ENCODE measurements around the gene PLEKHA5.

The PLEKHA5 gene

GRCh38 chr12:19200261-19200660, 70.7 kb downstream of the PLEKHA5 start:
- DNase-seq (ENCODE audit: extremely low read depth in 1 of 2, low read depth in 1 of 2), result no peak

- no peak for DNase-seq (ENCODE audit: extremely low read depth in 1 of 2, low read depth in 1 of 2)
These were observed 72.1 kb downstream of the PLEKHA5 start for GRCh38 chr12:19201661-19202060.

- no peak for DNase-seq (ENCODE audit: extremely low read depth in 1 of 2, low read depth in 1 of 2)
These were observed 73.5 kb downstream of the PLEKHA5 start for GRCh38 chr12:19203013-19203412.

GRCh38 chr12:19203539-19204506, 74.3 kb downstream of the PLEKHA5 start:
- DNase-seq (ENCODE audit: extremely low read depth in 1 of 2, low read depth in 1 of 2), result no peak

- DNase-seq (ENCODE audit: extremely low read depth in 1 of 2, low read depth in 1 of 2), result no peak
These were observed 75.6 kb downstream of the PLEKHA5 start for GRCh38 chr12:19205120-19205519.

GRCh38 chr12:19206493-19207077, 77.1 kb downstream of the PLEKHA5 start:
- no peak for DNase-seq (ENCODE audit: extremely low read depth in 1 of 2, low read depth in 1 of 2)

GRCh38 chr12:19208456-19208855, 78.9 kb downstream of the PLEKHA5 start:
- DNase-seq (ENCODE audit: extremely low read depth in 1 of 2, low read depth in 1 of 2), result no peak

- DNase-seq (ENCODE audit: extremely low read depth in 1 of 2, low read depth in 1 of 2), result no peak
These were observed 80.1 kb downstream of the PLEKHA5 start for GRCh38 chr12:19209661-19210060.

- DNase-seq (ENCODE audit: extremely low read depth in 1 of 2, low read depth in 1 of 2), result no peak
These were observed 82.3 kb downstream of the PLEKHA5 start for GRCh38 chr12:19211802-19212201.

- no peak for DNase-seq (ENCODE audit: extremely low read depth in 1 of 2, low read depth in 1 of 2)
These were observed 82.7 kb downstream of the PLEKHA5 start for GRCh38 chr12:19212245-19212644.

- no peak for DNase-seq (ENCODE audit: extremely low read depth in 1 of 2, low read depth in 1 of 2)
These were observed 84.5 kb downstream of the PLEKHA5 start for GRCh38 chr12:19214020-19214419.

- no peak for DNase-seq (ENCODE audit: extremely low read depth in 1 of 2, low read depth in 1 of 2)
These were observed 85.6 kb downstream of the PLEKHA5 start for GRCh38 chr12:19215115-19215514.

GRCh38 chr12:19217446-19217845, 87.9 kb downstream of the PLEKHA5 start:
- no peak for DNase-seq (ENCODE audit: extremely low read depth in 1 of 2, low read depth in 1 of 2)

- no peak for DNase-seq (ENCODE audit: extremely low read depth in 1 of 2, low read depth in 1 of 2)
These were observed 90.7 kb downstream of the PLEKHA5 start for GRCh38 chr12:19220205-19220604.

- DNase-seq (ENCODE audit: extremely low read depth in 1 of 2, low read depth in 1 of 2), result no peak
These were observed 91.4 kb downstream of the PLEKHA5 start for GRCh38 chr12:19220852-19221466.

GRCh38 chr12:19222558-19222957, 93.0 kb downstream of the PLEKHA5 start:
- no peak for DNase-seq (ENCODE audit: extremely low read depth in 1 of 2, low read depth in 1 of 2)

GRCh38 chr12:19223018-19223417, 93.5 kb downstream of the PLEKHA5 start:
- DNase-seq (ENCODE audit: extremely low read depth in 1 of 2, low read depth in 1 of 2), result no peak

GRCh38 chr12:19223695-19224094, 94.2 kb downstream of the PLEKHA5 start:
- DNase-seq (ENCODE audit: extremely low read depth in 1 of 2, low read depth in 1 of 2), result no peak

- DNase-seq (ENCODE audit: extremely low read depth in 1 of 2, low read depth in 1 of 2), result no peak
These were observed 95.2 kb downstream of the PLEKHA5 start for GRCh38 chr12:19224746-19225145.

- DNase-seq (ENCODE audit: extremely low read depth in 1 of 2, low read depth in 1 of 2), result no peak
These were observed 97.8 kb downstream of the PLEKHA5 start for GRCh38 chr12:19227190-19227879.

GRCh38 chr12:19227880-19228210, 98.3 kb downstream of the PLEKHA5 start:
- no peak for DNase-seq (ENCODE audit: extremely low read depth in 1 of 2, low read depth in 1 of 2)
